GM12878 (cell line): ENCODE results near the gene C2CD5. TPM values are rescaled to one million over a fixed set of nuclear protein-coding genes. Genes with fewer than 3 reads are reported as not detected.
A peak's percentile ranks its signal among the peaks of the same experiment; 100 is the strongest.

Experiments used
- ATAC-seq: fragments of 200-7000 bp; cut with Tn5 transposase; 3 replicates; pipeline ENCODE4 v1.9.1; 2020; ENCODE audit warnings: mild to moderate bottlenecking, moderate library complexity
- BruUV-seq: library from RNA; stranded (reverse); fragments of 400-500 nt; replicated peaks from 2 replicates; lab custom pipeline; 2021; lab: Mats Ljungman, UMichigan
- CTCF ChIA-PET: fragments of 300-600 bp; sonication (Branson Sonifier 250); formaldehyde crosslinking; extraction: SDS; loops from one replicate; lab custom pipeline; 2021; ENCODE audit warnings: inconsistent platforms; lab: Yijun Ruan, JAX
- POLR2A ChIA-PET: fragments of 350-600 bp; formaldehyde crosslinking; extraction: SDS; loops from one replicate; lab custom pipeline; 2021; ENCODE audit warnings: inconsistent platforms; lab: Charles Lee
- RAD21 ChIA-PET: fragments of 300-600 bp; sonication (Branson Sonifier 250); formaldehyde crosslinking; loops from one replicate; lab custom pipeline; 2023; ENCODE audit warnings: antibody characterized with exemption; ENCODE audit not compliant: unreplicated experiment; lab: Charles Lee
- SMC1A ChIA-PET: fragments of 300-600 bp; sonication (Branson Sonifier 250); formaldehyde crosslinking; loops from one replicate; lab custom pipeline; 2023; ENCODE audit not compliant: unreplicated experiment, uncharacterized antibody; lab: Charles Lee
- DNase-seq: peaks from one replicate; pipeline ENCODE4 v3.0.0-alpha.2; 2011; ENCODE audit warnings: low read depth, low spot score
- FAIRE-seq: peaks from 3 replicates; lab custom pipeline; 2011; peaks lifted over from hg19 to GRCh38; lab: Jason Lieb, UNC
- H2AFZ ChIP-seq: 2 replicates; pipeline ENCODE4 v1.6.0; 2011; ENCODE audit warnings: low read depth, low read length, control low read depth; ENCODE audit not compliant: control insufficient read depth
- H3K27ac ChIP-seq: 2 replicates; pipeline ENCODE4 v1.5.1; 2011; ENCODE audit warnings: control low read depth; ENCODE audit not compliant: control insufficient read depth, insufficient read depth
- H3K27me3 ChIP-seq, 2 experiments: replicated peaks in 1 of 2; 2 replicates each; pipeline versions ENCODE4 v1.6.0 to v1.6.1; 2011; ENCODE audit warnings: low read length in 1 of 2; ENCODE audit not compliant: control insufficient read depth in 2 of 2, insufficient read depth in 2 of 2
- H3K36me3 ChIP-seq, 2 experiments: 2 replicates each; pipeline ENCODE4 v1.5.1; 2011; ENCODE audit warnings: low read length in 1 of 2; ENCODE audit not compliant: control insufficient read depth in 2 of 2, insufficient read depth in 2 of 2
- H3K4me1 ChIP-seq: 2 replicates; pipeline ENCODE4 v1.6.1; 2011; ENCODE audit warnings: mild to moderate bottlenecking, low read length, moderate library complexity, mixed read lengths; ENCODE audit not compliant: control insufficient read depth, insufficient read depth
- H3K4me2 ChIP-seq: 2 replicates; pipeline ENCODE4 v1.6.0; 2011; ENCODE audit warnings: control low read depth; ENCODE audit not compliant: control insufficient read depth, insufficient read depth
- H3K4me3 ChIP-seq: fragments of 200-600 bp; sonication (generic); 2 replicates; pipeline ENCODE4 v1.5.1; 2016
- H3K79me2 ChIP-seq: 2 replicates; pipeline ENCODE4 v1.6.0; 2011; ENCODE audit warnings: low read length; ENCODE audit not compliant: control insufficient read depth, insufficient read depth
- H3K9ac ChIP-seq: 2 replicates; pipeline ENCODE4 v1.8.0; 2011; ENCODE audit warnings: low read length, control low read depth, mixed read lengths; ENCODE audit not compliant: control insufficient read depth, insufficient read depth
- H3K9me3 ChIP-seq: replicated peaks from 3 replicates; pipeline ENCODE4 v1.5.1; 2011; ENCODE audit warnings: mild to moderate bottlenecking, low read length; ENCODE audit not compliant: control insufficient read depth, insufficient read depth
- H4K20me1 ChIP-seq: 2 replicates; pipeline ENCODE4 v1.6.0; 2011; ENCODE audit not compliant: control insufficient read depth, insufficient read depth
- ASH2L ChIP-seq: fragments of 300-600, 200-600 bp; sonication (generic); IDR thresholded peaks from 2 replicates; pipeline ENCODE4 v1.6.1; 2017; ENCODE audit warnings: low read depth, mild to moderate bottlenecking, borderline replicate concordance
- BHLHE40 ChIP-seq, 2 experiments: fragments of 450-650 bp in 1 of 2; IDR thresholded peaks; 2 replicates each; pipeline ENCODE4 v1.6.1; 2011 to 2017; ENCODE audit warnings: low read depth in 2 of 2, borderline replicate concordance in 1 of 2, improper control_type of control experiment in 1 of 2, low read length in 1 of 2, mild to moderate bottlenecking in 1 of 2
- EED ChIP-seq: sonication (generic); IDR thresholded peaks from 2 replicates; pipeline ENCODE4 v1.6.1; 2016; ENCODE audit warnings: antibody characterized with exemption, low read depth
- FOS ChIP-seq: IDR thresholded peaks from 3 replicates; pipeline ENCODE4 v1.6.1; 2011; ENCODE audit warnings: borderline replicate concordance; ENCODE audit not compliant: insufficient read length; ENCODE audit errors: extremely low read depth
- HSF1 ChIP-seq: fragments of 150-350 bp; IDR thresholded peaks from 2 replicates; pipeline ENCODE4 v1.6.1; 2014; ENCODE audit warnings: mild to moderate bottlenecking, low read depth, low read length
- IKZF2 ChIP-seq, 2 experiments: fragments of 450-650 bp; IDR thresholded peaks; 2 replicates each; pipeline ENCODE4 v1.6.1; 2017; ENCODE audit warnings: mild to moderate bottlenecking in 2 of 2, moderate library complexity in 2 of 2
- MEF2B ChIP-seq: fragments of 450-650 bp; IDR thresholded peaks from 2 replicates; pipeline ENCODE4 v1.6.1; 2018; ENCODE audit warnings: mild to moderate bottlenecking, moderate library complexity; ENCODE audit not compliant: partially characterized antibody, poor library complexity, severe bottlenecking
- MYB ChIP-seq: fragments of 150-350 bp; IDR thresholded peaks from 2 replicates; pipeline ENCODE4 v1.6.1; 2014; ENCODE audit warnings: mild to moderate bottlenecking, low read depth, low read length, borderline replicate concordance
- RUNX3 ChIP-seq: IDR thresholded peaks from 2 replicates; pipeline ENCODE4 v1.6.1; 2012; ENCODE audit warnings: low read length, inconsistent platforms
- SMAD1 ChIP-seq: fragments of 450-650 bp; IDR thresholded peaks from 2 replicates; pipeline ENCODE4 v1.6.1; 2018; ENCODE audit warnings: mild to moderate bottlenecking, low read depth; ENCODE audit not compliant: partially characterized antibody
- SREBF2 ChIP-seq: IDR thresholded peaks from 2 replicates; pipeline ENCODE4 v1.6.1; 2012; ENCODE audit warnings: mild to moderate bottlenecking, low read length
- USF2 ChIP-seq: IDR thresholded peaks from 2 replicates; pipeline ENCODE4 v1.6.1; 2011; ENCODE audit warnings: low read depth, low read length, improper control_type of control experiment, borderline replicate concordance
- YY1 ChIP-seq: IDR thresholded peaks from 2 replicates; pipeline ENCODE4 v1.6.1; 2011; ENCODE audit warnings: low read depth, mild to moderate bottlenecking, low read length
- ZBTB40 ChIP-seq: fragments of 450-650 bp; IDR thresholded peaks from 2 replicates; pipeline ENCODE4 v1.6.1; 2016; ENCODE audit warnings: mild to moderate bottlenecking, moderate library complexity, borderline replicate concordance
- ZNF207 ChIP-seq: fragments of 450-650 bp; IDR thresholded peaks from 2 replicates; pipeline ENCODE4 v1.6.1; 2014; ENCODE audit warnings: antibody characterized with exemption, mild to moderate bottlenecking, borderline replicate concordance
- ZZZ3 ChIP-seq: IDR thresholded peaks from 2 replicates; pipeline ENCODE4 v1.6.1; 2011; ENCODE audit warnings: low read depth; ENCODE audit not compliant: control insufficient read depth, insufficient read length
- WGBS: methylation state at CpG from one replicate; pipeline ENCODE4 v1.1.6; 2016; ENCODE audit warnings: low lambda C conversion rate; ENCODE audit not compliant: insufficient replicate concordance, insufficient coverage; ENCODE audit errors: missing lambda C conversion rate; 5-methylcytosine and 5-hydroxymethylcytosine counted together
- in situ Hi-C: fragments of 300-500 bp; cut with MboI; formaldehyde crosslinking; loops from 9 replicates; pipeline ENCODE4 v1.14.3; 2018; ENCODE audit warnings: mixed read lengths
- intact Hi-C: fragments of 100-400 bp; cut with micrococcal nuclease; formaldehyde crosslinking; loops from one replicate; pipeline ENCODE4 v1.14.2; 2022; ENCODE audit not compliant: unreplicated experiment
- polyA plus RNA-seq, 11 experiments: library from polyadenylated mRNA; depleted of rRNA in 4 of 11; unstranded in 6 of 11; stranded (reverse) in 5 of 11; fragments of >200 nt; fragmentation: Nextera tagmentation in 4 of 11; fragmentation: Illumina TruSeq in 1 of 11; extraction: Ambion mirVana in 4 of 11; extraction: Trizol in 1 of 11; gene quantifications; 1 replicate in 1 of 11; 2 replicates in 10 of 11; pipeline versions ENCODE4 v1.2.1 to v1.2.3, GENCODE V29; 2011 to 2016; ENCODE audit warnings: inconsistent platforms in 2 of 11, missing spikeins in 2 of 11, low read depth in 1 of 11
- total RNA-seq, 4 experiments: library from RNA; depleted of rRNA in 3 of 4; stranded (reverse); fragments of >200 nt in 3 of 4; fragmentation: Illumina TruSeq in 1 of 4; extraction: Trizol in 1 of 4; gene quantifications; 2 replicates each; pipeline versions ENCODE4 v1.2.1 to v1.2.3, GENCODE V29; 2013 to 2021

Gene C2CD5
- total and polyA plus RNA-seq, 10 of the 15 experiments (the other 5 are each of a cell fraction or from before 2014, with no cell fraction given), result 7.7 to 55.0 (median 27.0) TPM

- no peak for TF ChIP-seq HSF1
- no peak for TF ChIP-seq ASH2L
- TF ChIP-seq EED, result 0 out of 2 replicates have a peak, but pooled peaks have one; percentile 33
- peak in 1 of 2 experiments; percentile 23; a peak in 2 of 4 replicates for TF ChIP-seq IKZF2 (IDR thresholded peaks at IDR 0.05)
- 0 out of 4 replicates have a peak, but pooled peaks of 1 of the 2 experiments have one; percentile 15 for TF ChIP-seq BHLHE40 (IDR thresholded peaks at IDR 0.05; ENCODE audit: borderline replicate concordance in 1 of 2, low read depth in 2 of 2, low read length in 1 of 2)
- TF ChIP-seq FOS, result no peak
- TF ChIP-seq SMAD1, result no peak
- TF ChIP-seq MYB, result no peak
- TF ChIP-seq MEF2B, result no peak
- TF ChIP-seq YY1, result no peak
- TF ChIP-seq RUNX3, result peak; percentile 52; the same call in 1 of the 2 replicates
Observed at GRCh38 chr12:22473212-22473611, 71.1 kb downstream of the C2CD5 start (continued).

- TF ChIP-seq ZBTB40, result no peak
- TF ChIP-seq SREBF2, result no peak
- TF ChIP-seq ZNF207, result no peak
- no peak for TF ChIP-seq ZZZ3
- TF ChIP-seq USF2, result no peak
- no peak overlapping the region for H3K9ac ChIP-seq
- H3K4me1 ChIP-seq, result no peaks in the 10 kb centered on the region
- H3K4me2 ChIP-seq, result no peak overlapping the region
- H3K9me3 ChIP-seq, result no peaks in the 10 kb centered on the region
- intact Hi-C loops (no loop called here), in situ Hi-C loops (no loop called here)
- H3K4me3 ChIP-seq, result no peak overlapping the region
- peaks cover 0 to 5% of the 10 kb centered on the region in 2 experiments; a peak in 1 of 4 replicates for H3K36me3 ChIP-seq
- ChIA-PET POLR2A (interaction anchor here (0.5 kb wide), 1 partner anchor 1004 kb away, joined by 3 read pairs; no protein-coding TSS in a partner anchor), SMC1A (interaction anchor here (3.2 to 3.3 kb wide), 2 partner anchors 10 to 16 kb away, joined by 10 to 28 read pairs; no protein-coding TSS in a partner anchor), RAD21 (interaction anchor here (0.7 kb wide), 1 partner anchor 270 kb away, joined by 3 read pairs; no protein-coding TSS in a partner anchor), CTCF (interaction anchor here (0.6 to 3.4 kb wide), 4 partner anchors 9 to 770 kb away, joined by 3 to 44 read pairs (median 4); no protein-coding TSS in a partner anchor)
- no peak overlapping the region for H3K27ac ChIP-seq
- 75% methylated on average over 10 of the region's 10 CpGs for WGBS
- H2AFZ ChIP-seq, result no peak overlapping the region
- no peaks in the 10 kb centered on the region for H4K20me1 ChIP-seq
- DNase-seq (no peak), FAIRE-seq (no peak), ATAC-seq (no peak)
- no TSS peak for BruUV-seq
- H3K27me3 ChIP-seq, result no peaks in the 10 kb centered on the region
- no peaks in the 10 kb centered on the region for H3K79me2 ChIP-seq
Observed at GRCh38 chr12:22467190-22467589, 77.2 kb downstream of the C2CD5 start.
